Loucy (cell line): ENCODE data around the gene SAMD5.

ENCODE experiments used
- CTCF ChIP-seq: fragments of 200-600 bp; sonication (generic); conservative IDR thresholded peaks from 2 replicates; pipeline ENCODE4 v1.5.1; 2014; ENCODE audit warnings: mild to moderate bottlenecking, antibody characterized with exemption, low read length
- EZH2phosphoT487 ChIP-seq: fragments of 200-600 bp; IDR thresholded peaks from 2 replicates; pipeline ENCODE4 v1.6.1; 2018; ENCODE audit warnings: antibody characterized with exemption, mild to moderate bottlenecking, moderate library complexity, borderline replicate concordance

GRCh38 chr6:147467428-147467827 lies 41.1 kb upstream of the SAMD5 start:
- no peak for TF ChIP-seq CTCF
- no peak for TF ChIP-seq EZH2phosphoT487
